ENCODE measurements around the gene GTPBP1.

The GTPBP1 gene

GRCh38 chr22:38700270-38700788 is 5.4 kb upstream of the GTPBP1 start:
- DNase-seq, result peak; percentile 83
- peaks cover 66% of the 10 kb centered on the region for H3K4me1 Mint-ChIP-seq
- no peaks in the 10 kb centered on the region for H3K9me3 Mint-ChIP-seq
- TF ChIP-seq CTCF (IDR thresholded peaks at IDR 0.05), result no peak
- H3K27me3 Mint-ChIP-seq (ENCODE audit: low read depth, poor library complexity), result no peaks in the 10 kb centered on the region
- H3K27ac Mint-ChIP-seq, result peak overlapping the region; percentile 87
- peak overlapping the region; percentile 95 for H3K4me3 Mint-ChIP-seq
- H3K36me3 Mint-ChIP-seq (ENCODE audit: low read depth), result peaks cover 9% of the 10 kb centered on the region

GRCh38 chr22:38700789-38701628 is 4.7 kb upstream of the GTPBP1 start, which contains the start of gene JOSD1:
TSS of gene JOSD1 (minus strand) at chr22:38700943. CDS start at chr22:38699987, 956 bp downstream.
- peak; percentile 98 for DNase-seq
- Mint-ChIP-seq H3K27me3 (ENCODE audit: low read depth, poor library complexity) (no peaks in the 10 kb centered on the region), H3K9me3 (no peaks in the 10 kb centered on the region), H3K4me3 (peak within 1 kb of the TSS; percentile 97), H3K27ac (peak within 1 kb of the TSS; percentile 100), H3K36me3 (ENCODE audit: low read depth) (peaks cover 8% of the 10 kb centered on the region), H3K4me1 (peaks cover 66% of the 10 kb centered on the region)
- no peak for TF ChIP-seq CTCF (IDR thresholded peaks at IDR 0.05)

- TF ChIP-seq CTCF (IDR thresholded peaks at IDR 0.05), result no peak
- no peak for DNase-seq
Observed at GRCh38 chr22:38704654-38705234, 1.0 kb upstream of the GTPBP1 start.

GRCh38 chr22:38706101-38706900 is 557 bp downstream of the GTPBP1 start:
- peak overlapping the region; percentile 65 for H3K27ac Mint-ChIP-seq
- no peaks in the 10 kb centered on the region for H3K27me3 Mint-ChIP-seq (ENCODE audit: low read depth, poor library complexity)
- H3K9me3 Mint-ChIP-seq, result no peaks in the 10 kb centered on the region
- DNase-seq, result no peak
- no peak for TF ChIP-seq CTCF (IDR thresholded peaks at IDR 0.05)
- peak overlapping the region; percentile 94 for H3K4me3 Mint-ChIP-seq
- H3K4me1 Mint-ChIP-seq, result peaks cover 49% of the 10 kb centered on the region
- H3K36me3 Mint-ChIP-seq (ENCODE audit: low read depth), result peaks cover 18% of the 10 kb centered on the region

More at GRCh38 chr22:38704654-38705234, 1.0 kb upstream of the GTPBP1 start:
- Mint-ChIP-seq H3K27ac (peak overlapping the region; percentile 98), H3K9me3 (no peaks in the 10 kb centered on the region), H3K36me3 (ENCODE audit: low read depth) (peaks cover 10% of the 10 kb centered on the region), H3K27me3 (ENCODE audit: low read depth, poor library complexity) (no peaks in the 10 kb centered on the region), H3K4me1 (peaks cover 54% of the 10 kb centered on the region), H3K4me3 (peak overlapping the region; percentile 94)

GRCh38 chr22:38706901-38707195 is 1.1 kb downstream of the GTPBP1 start:
- no peaks in the 10 kb centered on the region for H3K27me3 Mint-ChIP-seq (ENCODE audit: low read depth, poor library complexity)
- peak overlapping the region; percentile 94 for H3K4me3 Mint-ChIP-seq
- peaks cover 46% of the 10 kb centered on the region for H3K4me1 Mint-ChIP-seq
- no peak for TF ChIP-seq CTCF (IDR thresholded peaks at IDR 0.05)
- peaks cover 18% of the 10 kb centered on the region for H3K36me3 Mint-ChIP-seq (ENCODE audit: low read depth)
- no peak for DNase-seq
- peak overlapping the region; percentile 65 for H3K27ac Mint-ChIP-seq
- no peaks in the 10 kb centered on the region for H3K9me3 Mint-ChIP-seq

Data from nephron progenitor cell (in vitro differentiated cells).